ELF-1 (cell line): ENCODE results near the gene RASSF7.

Experiments used
- DNase-seq: peaks from one replicate; pipeline ENCODE4 v3.0.0-alpha.2; 2016; ENCODE audit warnings: low read depth, low spot score

The RASSF7 gene

DNA sequence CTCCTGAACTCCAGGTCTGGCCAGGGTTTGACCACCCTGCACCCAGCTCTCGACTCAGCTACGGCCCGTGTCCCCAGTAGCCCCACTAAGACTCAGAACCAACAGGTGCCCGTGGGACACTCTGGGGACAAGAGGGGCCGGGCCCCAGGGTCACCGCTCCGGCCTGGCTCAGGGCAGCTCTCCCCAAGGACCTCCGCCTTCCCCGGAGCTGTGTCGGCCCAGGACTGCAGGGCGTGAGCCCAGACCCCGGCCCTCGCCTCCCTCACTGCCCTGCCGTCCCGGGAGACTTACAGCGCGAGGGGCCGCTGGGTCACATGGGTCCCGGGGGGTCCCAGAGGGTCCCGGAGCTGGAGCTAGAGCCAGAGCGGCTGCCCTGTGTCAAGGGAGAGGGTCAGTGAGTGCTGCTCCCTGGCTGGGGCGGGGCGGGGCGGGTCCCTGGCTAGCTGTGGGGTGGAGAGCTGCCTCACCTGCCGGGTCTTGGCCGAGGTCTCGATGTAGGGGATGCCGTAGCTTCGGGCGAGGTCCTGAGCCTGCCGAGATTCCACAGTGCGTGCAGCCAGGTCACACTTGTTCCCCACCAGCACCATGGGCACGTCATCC, 27.7 kb upstream of the RASSF7 start:
- DNase-seq: no peak

DNA sequence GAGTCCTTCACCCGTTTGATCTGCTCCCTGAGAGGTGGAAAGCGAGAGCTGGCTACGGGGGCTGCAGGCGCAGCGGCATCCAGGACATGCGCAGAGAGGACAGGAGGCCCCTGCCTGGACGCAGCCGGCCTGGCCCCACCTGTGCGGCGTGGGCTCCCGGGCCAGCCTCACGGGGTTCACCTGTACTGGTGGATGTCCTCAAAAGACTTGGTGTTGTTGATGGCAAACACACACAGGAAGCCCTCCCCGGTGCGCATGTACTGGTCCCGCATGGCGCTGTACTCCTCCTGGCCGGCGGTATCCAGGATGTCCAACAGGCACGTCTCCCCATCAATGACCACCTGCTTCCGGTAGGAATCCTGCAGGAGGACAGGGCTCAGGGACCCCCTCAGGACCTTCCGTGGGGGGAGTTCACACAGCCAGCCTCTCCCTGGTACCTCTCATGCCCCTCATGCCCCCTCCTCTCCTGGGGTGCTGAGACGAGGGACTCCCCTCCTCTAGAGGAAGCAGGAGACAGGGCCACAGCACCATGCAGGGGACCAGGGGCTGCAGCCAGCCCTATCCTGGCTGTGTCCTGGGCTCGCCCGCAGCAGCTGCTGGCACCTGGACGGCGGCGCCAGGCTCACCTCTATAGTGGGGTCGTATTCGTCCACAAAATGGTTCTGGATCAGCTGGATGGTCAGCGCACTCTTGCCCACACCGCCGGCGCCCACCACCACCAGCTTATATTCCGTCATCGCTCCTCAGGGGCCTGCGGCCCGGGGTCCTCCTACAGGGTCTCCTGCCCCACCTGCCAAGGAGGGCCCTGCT, 27.0 kb upstream of the RASSF7 start:
- no peak for DNase-seq

DNA sequence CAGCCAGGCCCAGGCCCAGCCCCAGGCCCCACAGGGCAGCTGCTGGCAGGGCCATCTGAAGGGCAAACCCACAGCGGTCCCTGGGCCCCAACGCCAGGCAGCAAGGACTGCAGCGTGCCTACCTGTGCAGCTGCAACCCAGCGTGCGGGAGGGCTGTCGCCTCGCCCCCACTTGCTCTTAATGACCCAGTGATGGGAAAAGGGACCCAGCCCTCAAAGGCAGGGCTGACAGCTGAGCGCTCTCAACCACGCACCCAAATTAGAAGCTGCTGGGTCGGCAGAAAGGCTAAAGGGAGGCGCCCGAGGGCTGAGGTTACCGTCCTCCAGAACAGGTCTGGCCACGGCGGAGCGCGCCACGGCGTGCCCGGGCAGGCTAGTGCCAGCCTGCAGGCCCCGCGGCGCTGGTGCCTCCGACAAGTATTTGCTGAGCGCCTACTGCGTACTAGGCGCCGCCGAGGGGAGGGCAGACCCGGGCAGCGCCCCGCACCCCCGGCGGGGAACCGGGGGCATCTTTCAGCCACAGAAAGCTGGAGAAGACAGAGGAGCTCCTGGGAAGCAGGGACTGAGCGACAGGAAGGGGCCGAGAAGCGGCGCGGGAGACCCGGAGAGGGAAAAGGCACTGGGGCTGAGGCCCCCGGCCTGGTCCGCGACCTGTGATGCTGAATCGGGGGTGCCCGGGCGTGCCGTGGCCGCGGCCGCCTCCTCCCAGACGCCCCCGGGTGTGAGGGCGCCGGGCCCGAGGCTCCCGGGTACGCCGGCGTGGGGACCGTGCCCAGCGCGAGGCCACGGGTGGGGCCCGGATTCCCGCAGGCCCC, 26.2 kb upstream of the RASSF7 start:
- DNase-seq: peak; percentile 55

DNA sequence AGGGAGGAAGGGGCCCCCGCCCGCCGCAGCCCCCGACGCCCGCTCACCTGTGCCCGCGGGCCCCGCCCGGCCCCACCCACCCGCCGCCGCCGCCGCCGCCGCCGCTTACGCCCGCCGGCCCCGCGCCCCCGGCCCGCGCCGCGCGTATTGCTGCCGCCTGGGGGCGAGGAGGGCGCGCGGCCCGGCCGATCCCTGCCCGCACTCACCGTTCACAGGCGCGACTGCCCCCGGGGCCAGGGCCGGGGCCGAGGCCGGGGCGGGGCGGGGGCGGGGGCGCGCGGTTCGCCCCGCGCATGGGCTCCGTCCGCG, 25.6 kb upstream of the RASSF7 start:
- DNase-seq: no peak

DNA sequence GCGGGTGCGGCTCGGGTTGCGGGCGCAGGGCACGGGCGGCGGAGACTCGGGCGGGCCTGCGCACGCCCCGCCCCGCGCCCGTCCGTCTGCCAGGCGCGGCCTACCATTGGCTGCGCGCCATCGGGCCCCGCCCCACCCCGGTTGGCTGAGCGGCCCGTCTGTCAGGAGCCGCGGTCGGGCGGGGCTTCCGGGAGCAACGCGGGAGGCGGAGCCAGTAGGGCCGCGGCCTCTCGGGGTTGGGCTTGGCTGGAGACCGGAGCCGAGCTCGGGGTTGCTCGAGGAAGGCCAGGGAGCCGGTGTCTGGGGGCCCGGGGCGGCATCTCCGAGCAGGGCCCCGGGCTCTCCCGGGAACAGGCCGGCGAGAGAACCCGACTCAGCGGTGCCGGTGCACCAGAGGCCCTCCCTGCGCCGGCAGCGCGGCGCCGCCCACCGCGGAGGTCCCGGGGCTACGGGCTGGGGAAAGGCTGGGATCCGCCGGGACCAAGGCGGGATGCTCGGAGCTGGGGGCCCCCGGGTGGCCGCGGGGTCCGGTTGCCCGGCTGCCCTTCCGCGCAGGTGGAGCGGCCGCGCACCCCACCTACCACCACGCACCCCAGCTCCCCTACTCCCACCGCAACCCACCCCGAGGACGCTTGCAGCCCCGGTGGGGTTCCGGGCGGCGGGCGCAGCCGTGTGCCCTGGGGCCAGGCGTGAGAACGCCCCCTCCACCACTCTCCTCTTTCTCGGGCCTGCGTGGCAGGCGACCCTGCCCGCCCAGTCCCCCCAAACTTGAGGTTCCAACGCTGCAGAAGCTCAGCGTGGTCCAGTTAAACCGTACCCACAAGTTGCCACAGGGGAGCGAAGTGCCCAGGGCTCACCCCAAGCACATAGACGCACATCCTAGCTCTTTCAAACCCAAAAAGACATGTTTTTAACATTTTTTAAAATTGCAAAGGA, 25.0 kb upstream of the RASSF7 start, which contains the start of gene HRAS:
TSS of gene HRAS (minus strand) at position 58 of the 936 bp plus-strand sequence.
- peak; percentile 95 for DNase-seq

DNA sequence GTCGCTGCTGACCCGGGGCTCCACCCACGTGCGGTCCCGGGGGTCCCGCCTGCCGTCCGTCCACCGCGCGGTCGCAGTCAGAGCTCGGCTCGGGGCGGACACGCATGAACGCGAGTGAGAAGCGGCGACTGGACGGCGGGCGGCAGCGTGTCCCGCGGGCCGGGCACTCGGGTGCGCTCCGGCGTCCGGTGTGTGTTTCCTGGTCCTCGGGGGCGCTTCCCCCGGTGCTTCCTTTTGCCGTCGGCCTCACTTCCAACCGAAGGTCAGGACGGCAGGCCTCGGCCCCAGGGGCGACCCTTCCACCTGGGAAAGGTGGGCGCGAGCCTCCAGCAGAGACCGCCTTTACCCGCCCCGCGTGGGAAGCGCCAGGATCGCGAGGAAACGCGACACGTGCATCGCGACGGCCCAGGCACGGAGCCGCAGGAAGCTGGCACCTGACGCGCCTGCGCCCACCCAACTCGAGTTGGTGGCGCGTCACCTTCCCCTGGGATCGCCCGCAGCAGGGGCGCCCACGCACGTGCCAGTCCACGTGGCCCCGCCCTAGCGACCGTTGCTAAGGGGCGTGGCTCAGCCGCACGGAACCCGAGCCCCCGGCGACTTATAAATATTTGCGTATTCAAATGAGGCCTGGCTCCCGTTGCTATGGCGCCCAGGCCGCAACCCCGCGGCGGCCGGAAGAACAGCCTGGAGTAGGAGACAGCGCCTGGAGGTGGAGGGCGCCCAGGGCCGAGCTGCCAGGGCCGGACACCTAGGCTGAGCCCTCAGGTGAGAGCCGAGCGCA, 23.7 kb upstream of the RASSF7 start, which contains the start of gene LRRC56:
TSS of gene LRRC56 (plus strand) at position 687 of the 781 bp plus-strand sequence. CDS start 3,158 bp downstream, outside the sequence.
- peak; percentile 90 for DNase-seq

DNA sequence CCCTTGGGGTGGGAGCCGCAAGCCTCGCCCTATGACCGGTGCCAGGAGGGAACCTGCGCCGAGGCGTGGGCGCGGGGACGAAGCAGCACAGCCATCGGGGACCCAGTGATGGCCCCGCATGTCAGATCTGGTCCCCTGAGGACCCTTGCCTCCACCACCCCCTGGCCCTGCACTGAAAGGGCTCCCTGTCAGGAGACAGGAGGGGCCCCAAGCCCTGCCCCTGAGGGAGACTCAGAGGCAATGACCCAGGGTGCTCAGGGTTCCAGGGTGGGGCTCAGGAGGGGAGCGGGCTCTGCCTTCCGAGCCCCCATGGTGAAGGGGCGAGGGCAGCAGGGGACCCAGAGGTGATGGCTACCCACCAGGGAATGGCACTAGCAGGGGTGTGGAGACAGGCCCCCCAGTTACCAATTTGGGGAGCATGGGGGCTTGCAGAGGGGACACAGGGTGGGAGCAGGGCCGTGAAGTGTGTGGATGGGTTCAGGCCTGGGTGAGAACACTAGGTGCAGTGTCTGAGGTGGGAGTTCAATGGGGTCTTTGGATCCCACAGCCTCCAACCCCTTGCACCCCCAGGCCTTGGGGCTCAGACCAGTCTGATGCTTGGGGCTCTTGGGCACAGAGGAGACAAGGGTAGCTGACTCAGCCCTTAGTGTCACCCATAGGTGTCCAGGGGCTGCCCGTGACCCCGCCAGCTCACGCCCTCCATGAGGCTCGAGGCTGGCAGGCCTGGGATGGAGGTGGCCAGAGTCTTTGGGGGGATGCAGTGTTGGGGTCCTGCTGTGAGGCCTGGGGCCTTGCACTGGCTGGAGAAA, 22.9 kb upstream of the RASSF7 start:
- DNase-seq: no peak

DNA sequence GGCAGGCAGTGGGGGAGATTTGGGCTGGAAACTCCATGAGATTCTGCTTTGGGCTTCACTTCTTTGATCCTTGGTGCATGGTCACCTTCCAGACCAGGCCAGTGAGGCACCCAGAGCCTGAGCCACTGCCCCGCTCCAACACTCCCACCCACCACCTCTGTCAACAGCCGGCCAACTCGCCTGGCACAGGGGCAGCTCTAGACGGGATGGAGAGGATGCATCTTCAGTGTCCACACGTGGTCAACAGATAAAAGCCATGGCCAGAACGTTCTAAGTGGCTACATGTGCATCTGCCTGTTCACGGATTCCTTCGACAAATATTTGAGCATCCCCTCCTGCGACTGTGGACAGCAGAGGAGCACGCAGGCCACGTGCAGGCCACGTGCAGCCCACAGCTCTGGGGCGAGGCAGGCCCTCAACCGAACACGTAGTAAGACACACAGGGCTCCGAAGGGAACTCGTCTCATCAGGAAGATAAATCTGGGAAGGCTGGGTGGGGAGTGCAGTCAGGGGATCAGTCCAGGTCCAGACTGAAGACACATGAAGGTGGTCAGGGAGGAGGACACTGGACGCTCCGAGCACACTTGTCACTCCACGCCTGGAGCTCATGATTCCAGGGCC, 22.2 kb upstream of the RASSF7 start:
- no peak for DNase-seq

DNA sequence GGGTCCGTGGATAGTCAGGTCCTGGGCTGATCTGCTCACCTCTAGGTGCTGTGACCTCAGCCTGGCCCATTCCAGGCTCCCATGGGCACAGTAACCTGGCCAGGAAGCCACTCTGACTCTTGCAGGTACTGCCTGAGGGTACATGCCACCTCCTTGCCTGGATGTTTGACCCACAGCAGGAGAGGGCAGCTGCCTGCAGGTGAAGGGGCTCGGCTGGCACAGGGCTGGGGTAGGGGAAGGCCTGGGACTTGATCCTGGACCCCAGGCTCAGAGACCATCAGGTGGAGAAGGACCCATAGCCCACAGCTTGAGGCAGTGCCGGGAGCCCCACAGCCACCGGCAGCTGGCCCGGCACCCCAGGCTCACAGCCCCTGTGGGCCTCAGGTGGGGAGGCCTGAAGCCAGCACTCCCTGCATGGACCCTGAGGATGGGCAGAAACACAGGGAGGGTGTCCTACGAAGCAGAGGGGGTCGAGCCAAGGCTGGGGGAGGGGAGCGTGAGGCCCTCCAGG, 20.7 kb upstream of the RASSF7 start:
- no peak for DNase-seq

DNA sequence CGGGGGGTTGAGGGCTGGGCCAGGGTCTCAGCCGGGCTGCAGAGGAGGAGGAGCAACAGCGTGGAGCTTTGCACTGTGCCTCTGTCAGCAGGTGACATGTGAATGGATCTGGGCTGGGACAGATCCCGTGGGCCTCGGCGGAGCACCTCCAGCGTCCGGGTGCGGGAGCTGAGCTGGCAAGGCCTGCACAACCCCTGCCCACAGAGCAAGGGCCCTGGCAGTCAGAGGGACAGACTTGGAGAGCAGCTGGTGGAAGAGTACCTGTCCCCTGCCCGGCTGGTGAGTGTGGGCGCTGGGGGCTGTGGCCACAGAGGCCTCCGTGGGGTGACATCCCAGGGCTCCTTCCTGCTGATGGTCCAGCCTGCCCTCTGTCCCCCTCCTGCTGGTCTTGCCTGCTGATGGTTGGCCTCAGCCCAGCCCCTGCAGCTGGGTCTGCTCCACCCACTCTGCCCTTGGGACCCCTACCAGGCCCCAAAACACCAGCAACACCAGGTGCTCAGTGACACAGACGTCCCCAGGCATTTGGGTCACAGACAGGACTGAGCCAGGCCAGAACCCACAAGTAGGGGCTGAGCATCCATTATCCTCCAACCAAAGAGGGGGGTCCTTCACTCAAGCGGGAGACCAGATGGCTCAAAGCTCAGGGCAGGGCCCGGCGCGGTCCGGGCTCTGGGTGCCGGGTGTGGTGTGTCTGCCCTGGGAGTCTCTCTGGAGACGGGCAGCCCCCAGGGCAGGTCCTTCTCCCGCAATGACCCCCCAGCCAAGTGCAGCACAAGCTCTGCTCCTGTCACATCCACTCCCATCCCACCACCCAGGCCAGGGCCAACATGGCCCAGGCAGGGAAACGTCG, 20.0 kb upstream of the RASSF7 start:
- DNase-seq: no peak

DNA sequence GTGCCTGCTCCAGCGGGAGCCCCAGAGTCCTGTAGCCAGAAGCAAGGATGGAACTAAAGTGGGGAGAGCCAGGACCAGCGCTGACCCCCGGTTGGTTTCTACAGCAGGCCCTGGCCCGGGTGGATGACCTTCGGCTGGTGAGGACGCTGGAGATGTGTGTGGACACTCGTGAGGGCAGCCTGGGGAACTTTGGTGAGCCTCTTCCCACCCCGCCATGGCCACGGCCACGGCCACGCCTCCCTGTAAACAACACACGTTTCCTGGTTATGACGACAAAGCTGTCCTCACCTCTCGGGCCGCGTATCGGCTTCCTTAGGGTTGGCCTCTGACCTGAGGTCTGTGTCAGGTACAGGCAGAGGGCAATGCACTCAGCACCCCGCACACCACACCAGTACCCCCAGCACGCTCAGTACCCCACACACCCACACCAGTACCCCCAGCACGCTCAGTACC, 19.3 kb upstream of the RASSF7 start:
- DNase-seq: no peak

DNA sequence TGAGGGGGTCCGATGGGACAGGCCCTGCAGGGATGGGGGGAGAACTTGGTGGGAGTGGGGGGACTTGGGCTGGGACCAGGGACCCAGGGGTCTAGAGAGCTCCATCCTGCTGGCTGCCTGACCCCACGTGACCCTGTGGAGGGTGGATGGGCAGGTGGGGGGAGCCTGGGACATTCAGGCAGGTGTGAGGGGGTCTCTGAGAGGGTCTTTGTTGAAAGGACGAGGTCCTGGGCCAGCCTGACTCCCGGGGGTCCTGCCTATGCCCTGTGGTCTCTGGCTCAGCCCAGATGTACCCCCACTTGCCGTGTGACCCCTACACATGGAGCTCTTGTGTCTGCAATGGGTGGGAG, 16.0 kb upstream of the RASSF7 start:
- no peak for DNase-seq

DNA sequence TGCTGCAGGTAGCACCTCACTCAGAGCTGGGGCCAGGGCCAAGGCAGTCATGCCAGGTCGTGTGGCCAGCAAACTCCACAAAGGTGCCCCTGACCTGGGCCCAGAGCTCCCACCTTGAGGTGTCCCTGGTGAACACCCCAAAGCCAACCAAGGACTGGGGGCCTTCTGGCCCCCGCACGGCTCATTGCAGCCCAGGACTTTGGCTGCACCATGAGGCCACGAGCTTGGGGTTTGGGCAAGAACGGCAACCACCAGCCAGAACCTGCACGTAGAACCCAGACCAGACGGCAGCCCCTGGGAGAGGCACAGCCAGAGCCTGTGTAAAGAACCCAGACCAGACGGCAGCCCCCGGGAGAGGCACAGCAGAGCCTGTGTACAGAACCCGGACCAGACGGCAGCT, 15.6 kb upstream of the RASSF7 start:
- DNase-seq: no peak

DNA sequence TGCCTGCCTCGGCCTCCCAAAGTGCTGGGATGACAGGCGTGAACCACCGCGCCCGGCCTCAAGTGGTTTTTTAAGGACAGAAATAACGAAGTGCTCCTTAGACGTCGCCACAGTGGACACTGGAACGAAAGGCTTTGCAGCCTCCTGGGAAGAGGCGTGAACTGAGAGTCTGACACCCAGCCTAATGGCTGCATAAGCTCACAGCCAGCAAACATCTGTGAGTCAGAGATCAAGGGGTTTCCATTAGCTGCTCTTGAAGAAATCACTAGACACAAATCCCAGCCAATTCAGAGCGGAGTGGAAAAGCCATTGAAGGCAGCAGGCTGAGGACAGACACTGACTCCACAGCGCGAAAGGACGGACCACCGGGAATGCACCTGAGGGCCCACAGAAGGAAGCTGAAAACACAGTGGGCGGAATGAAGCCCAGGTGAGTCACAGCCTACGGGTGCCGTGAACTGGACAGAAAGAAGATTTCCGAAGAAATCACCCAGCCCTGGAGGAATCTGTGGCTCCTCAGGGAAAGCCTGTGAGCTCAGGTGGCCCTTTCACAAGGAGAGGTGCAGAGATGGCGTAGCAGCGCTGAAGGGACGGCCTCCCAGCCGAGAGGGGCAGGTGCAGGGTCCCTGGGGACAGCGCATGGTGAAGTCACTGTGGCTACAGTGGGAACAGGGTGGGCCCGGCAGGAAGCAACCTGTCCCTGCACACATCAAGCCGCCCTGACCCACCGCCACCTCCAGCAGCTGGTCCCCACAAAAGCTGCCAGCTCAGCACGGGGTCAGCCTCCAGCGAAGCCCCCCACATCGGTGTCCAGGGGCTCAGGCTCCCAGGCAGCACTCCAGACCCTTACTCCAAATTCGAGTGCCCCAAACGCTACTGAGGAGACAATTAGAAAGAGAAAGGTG, 11.8 kb upstream of the RASSF7 start:
- DNase-seq: no peak

DNA sequence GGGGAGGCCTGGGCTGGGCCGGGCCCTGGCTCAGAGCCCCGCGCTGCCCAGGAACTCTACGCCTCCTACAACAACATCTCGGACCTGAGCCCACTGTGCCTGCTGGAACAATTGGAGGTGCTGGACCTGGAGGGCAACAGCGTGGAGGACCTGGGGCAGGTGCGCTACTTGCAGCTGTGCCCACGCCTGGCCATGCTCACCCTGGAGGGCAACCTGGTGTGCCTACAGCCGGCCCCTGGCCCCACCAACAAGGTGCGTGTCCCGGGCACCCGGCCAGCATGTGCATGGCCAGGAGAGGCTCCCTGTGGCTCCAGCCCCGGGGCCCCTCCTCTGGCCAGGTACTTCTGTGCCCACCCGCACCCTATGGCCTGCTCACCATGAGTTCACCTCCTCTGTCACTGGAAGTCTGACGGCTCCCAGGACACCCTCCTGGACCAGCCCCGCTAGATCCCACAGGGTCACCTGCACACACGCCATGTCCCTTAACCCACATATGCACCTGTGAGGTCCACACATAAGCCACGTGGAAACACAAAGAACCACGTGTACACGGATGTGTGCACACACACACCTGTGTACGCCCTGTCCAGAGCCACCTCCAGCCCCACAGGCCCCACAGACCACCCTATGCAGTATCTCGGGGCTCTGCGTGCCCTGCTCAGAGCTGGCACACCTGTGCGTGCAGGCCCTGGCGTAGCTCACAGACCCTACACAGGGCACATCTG, 10.6 kb upstream of the RASSF7 start:
- DNase-seq: no peak

DNA sequence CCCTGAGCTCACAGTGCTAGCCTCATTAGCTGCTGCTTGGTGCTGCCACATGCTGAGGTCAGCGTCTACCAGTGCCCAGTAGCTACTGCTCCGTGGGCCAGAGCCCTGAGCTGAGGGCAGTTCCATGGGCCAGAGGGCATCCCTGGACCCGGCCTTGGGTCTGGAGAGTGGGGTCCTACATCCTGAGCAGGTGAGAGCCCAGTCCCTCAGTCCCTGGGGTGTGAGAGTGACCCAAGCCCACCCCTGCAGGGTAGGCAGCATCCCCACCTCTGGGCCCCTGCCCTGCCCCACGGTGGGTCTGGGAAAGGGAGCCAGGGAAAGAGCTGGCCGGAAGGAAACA, 10.1 kb upstream of the RASSF7 start:
- DNase-seq: no peak

DNA sequence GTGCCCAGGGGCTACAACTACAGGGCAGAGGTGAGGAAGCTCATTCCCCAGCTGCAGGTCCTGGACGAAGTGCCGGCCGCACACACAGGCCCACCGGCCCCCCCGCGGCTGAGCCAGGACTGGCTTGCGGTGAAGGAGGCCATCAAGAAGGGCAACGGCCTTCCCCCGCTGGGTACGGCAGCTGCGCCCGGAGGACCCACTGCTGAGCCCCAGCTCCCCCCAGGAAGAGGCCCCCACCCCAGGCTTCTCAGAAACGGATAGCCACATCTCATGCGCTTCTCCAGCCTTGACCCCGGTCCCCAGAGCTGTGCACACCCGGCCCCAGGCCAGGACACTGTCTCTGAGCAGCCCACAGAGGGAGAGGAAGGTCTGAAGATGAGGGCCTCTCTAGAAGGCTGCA, 9.6 kb upstream of the RASSF7 start:
- no peak for DNase-seq
